HEK293T (cell line): ENCODE measurements around the gene CAMK1G.

Experiments
- CTCF ChIA-PET: fragments of 350-600 bp; formaldehyde crosslinking; extraction: SDS; loops from one replicate; lab custom pipeline; 2021; ENCODE audit warnings: antibody characterized with exemption, inconsistent platforms; lab: Yijun Ruan, JAX
- POLR2A ChIA-PET: fragments of 350-600 bp; formaldehyde crosslinking; extraction: SDS; loops from one replicate; lab custom pipeline; 2020; ENCODE audit warnings: antibody characterized with exemption, inconsistent platforms; lab: Yijun Ruan, JAX
- DNase-seq: peaks from one replicate; pipeline ENCODE4 v3.0.0; 2012; ENCODE audit warnings: mixed read lengths; ENCODE audit errors: extremely low spot score
- ARNT ChIP-seq: fragments of 450-650 bp; IDR thresholded peaks from 2 replicates; pipeline ENCODE4 v1.6.1; 2017; ENCODE audit warnings: mild to moderate bottlenecking
- BHLHE40 ChIP-seq: fragments of 450-650 bp; IDR thresholded peaks from 2 replicates; pipeline ENCODE4 v1.6.1; 2016; ENCODE audit warnings: mild to moderate bottlenecking, moderate library complexity, borderline replicate concordance
- CTBP1 ChIP-seq: fragments of 450-650 bp; IDR thresholded peaks from 2 replicates; pipeline ENCODE4 v1.6.1; 2016; ENCODE audit warnings: borderline replicate concordance
- ELF4 ChIP-seq: fragments of 450-650 bp; IDR thresholded peaks from 2 replicates; pipeline ENCODE4 v1.6.1; 2017; ENCODE audit warnings: antibody characterized with exemption
- FOXA1 ChIP-seq: fragments of 450-650 bp; IDR thresholded peaks from 2 replicates; pipeline ENCODE4 v1.6.1; 2016; ENCODE audit warnings: mild to moderate bottlenecking
- FOXK2 ChIP-seq: fragments of 450-650 bp; IDR thresholded peaks from 2 replicates; pipeline ENCODE4 v1.6.1; 2016; ENCODE audit warnings: mild to moderate bottlenecking
- FOXM1 ChIP-seq: fragments of 450-650 bp; IDR thresholded peaks from 2 replicates; pipeline ENCODE4 v1.6.1; 2017; ENCODE audit warnings: mild to moderate bottlenecking, borderline replicate concordance
- HDGF ChIP-seq: fragments of 450-650 bp; IDR thresholded peaks from 2 replicates; pipeline ENCODE4 v1.6.1; 2017; ENCODE audit warnings: antibody characterized with exemption, borderline replicate concordance
- L3MBTL2 ChIP-seq: fragments of 450-650 bp; conservative IDR thresholded peaks from 2 replicates; pipeline ENCODE4 v1.6.1; 2016; ENCODE audit warnings: mild to moderate bottlenecking
- LEF1 ChIP-seq: fragments of 450-650 bp; IDR thresholded peaks from 2 replicates; pipeline ENCODE4 v1.6.1; 2017; ENCODE audit warnings: mild to moderate bottlenecking, borderline replicate concordance
- NFRKB ChIP-seq: fragments of 450-650 bp; IDR thresholded peaks from 2 replicates; pipeline ENCODE4 v1.6.1; 2016; ENCODE audit warnings: mild to moderate bottlenecking, moderate library complexity
- PKNOX1 ChIP-seq: fragments of 450-650 bp; IDR thresholded peaks from 2 replicates; pipeline ENCODE4 v1.6.1; 2016
- SP1 ChIP-seq: fragments of 450-650 bp; IDR thresholded peaks from 2 replicates; pipeline ENCODE4 v1.6.1; 2017
- SUZ12 ChIP-seq: fragments of 450-650 bp; IDR thresholded peaks from 2 replicates; pipeline ENCODE4 v1.6.1; 2016; ENCODE audit warnings: mild to moderate bottlenecking
- TARDBP ChIP-seq: fragments of 450-650 bp; IDR thresholded peaks from 2 replicates; pipeline ENCODE4 v1.6.1; 2016
- ZNF384 ChIP-seq: fragments of 450-650 bp; IDR thresholded peaks from 2 replicates; pipeline ENCODE4 v1.6.1; 2016

CAMK1G gene

DNA sequence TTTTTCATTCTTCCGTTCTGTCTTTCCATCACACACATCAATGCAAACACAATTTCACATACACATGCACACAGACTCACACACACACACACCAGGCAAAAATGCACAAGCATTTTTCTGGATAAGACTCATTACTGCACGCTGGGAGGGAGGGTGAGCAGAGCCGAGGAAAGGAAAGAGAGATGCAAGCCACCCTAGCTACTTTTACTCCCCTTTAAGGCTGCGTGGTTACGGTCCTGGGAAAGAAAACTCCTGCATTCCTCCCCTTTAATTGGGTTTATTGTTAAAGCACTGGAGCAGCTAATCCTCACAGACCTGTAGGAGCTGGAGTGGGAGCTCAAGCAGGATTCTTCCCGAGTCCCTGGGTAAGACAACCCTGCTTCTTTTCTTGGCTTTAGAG lies at the start of gene CAMK1G:
Gene CAMK1G, plus strand, starts transcription at position 307 of the 400 bp plus-strand sequence. CDS start 11,270 bp downstream, outside the sequence.
- peak; percentile 61 for DNase-seq
- ChIA-PET POLR2A (interaction anchor here (1.4 kb wide), 1 partner anchor 44 kb away, joined by 3 read pairs; no protein-coding TSS in a partner anchor), CTCF (interaction anchor here (1.8 kb wide), 1 partner anchor 8 kb away, joined by 4 read pairs; no protein-coding TSS in a partner anchor)
- TF ChIP-seq SP1 (no peak), TARDBP (no peak), BHLHE40 (no peak), SUZ12 (no peak)

- no peak for TF ChIP-seq HDGF
- no peak for TF ChIP-seq FOXM1
- TF ChIP-seq NFRKB: no peak
- TF ChIP-seq BHLHE40: no peak
- ChIA-PET POLR2A (no interaction called here), CTCF (no interaction called here)
- no peak for DNase-seq
Observed at GRCh38 chr1:209534496-209535250, 48.8 kb upstream of the CAMK1G start.

- TF ChIP-seq BHLHE40: no peak
- TF ChIP-seq SUZ12: no peak
- TF ChIP-seq ELF4: no peak
- no peak for TF ChIP-seq FOXA1
- no peak for TF ChIP-seq PKNOX1
- TF ChIP-seq TARDBP: no peak
- no peak for TF ChIP-seq LEF1
- no peak for TF ChIP-seq ZNF384
- TF ChIP-seq ARNT: no peak
- no peak for TF ChIP-seq HDGF
- TF ChIP-seq CTBP1: no peak
- no peak for TF ChIP-seq FOXK2
- no peak for TF ChIP-seq FOXM1
- TF ChIP-seq NFRKB: no peak
- TF ChIP-seq SP1: no peak
- DNase-seq: no peak
- CTCF ChIA-PET: no interaction called here
- POLR2A ChIA-PET: no interaction called here
Observed at GRCh38 chr1:209536843-209537242, 46.7 kb upstream of the CAMK1G start.

DNA sequence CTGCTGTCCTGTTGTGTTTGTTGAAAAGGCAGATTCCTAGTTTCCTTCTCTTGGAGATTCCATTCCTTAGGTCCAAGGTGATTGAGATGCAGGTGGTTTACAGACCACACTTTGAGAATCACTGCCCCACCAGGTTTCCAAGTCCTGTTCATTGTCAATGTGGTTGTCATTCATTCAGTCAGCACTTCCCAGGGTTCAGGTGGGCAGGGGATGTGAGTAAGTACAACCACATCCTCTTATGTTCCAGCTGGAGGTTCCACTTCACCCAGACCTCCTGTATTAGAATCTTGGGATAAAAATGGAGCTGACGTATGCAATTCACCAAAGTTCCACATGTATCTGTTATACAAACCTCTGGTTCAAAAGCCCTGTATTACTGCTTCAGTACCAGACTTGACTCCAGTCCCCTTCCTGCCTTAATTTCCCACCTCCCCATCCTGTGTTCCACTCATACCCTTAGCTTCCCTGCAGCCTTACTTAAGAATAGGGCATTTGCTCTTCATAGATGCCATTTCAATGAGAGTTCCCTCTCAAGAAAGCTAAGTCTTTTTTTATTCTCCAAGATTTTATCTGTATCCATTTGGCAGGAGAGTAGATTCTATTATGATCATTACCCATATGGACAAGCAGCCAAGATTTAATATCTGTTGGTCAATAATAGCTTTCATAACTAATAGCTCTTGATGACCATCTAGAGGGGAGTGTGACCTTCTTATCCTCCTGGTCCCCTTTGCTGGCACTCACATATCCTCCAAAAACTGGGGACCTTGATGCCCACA lies 46.0 kb upstream of the CAMK1G start:
- TF ChIP-seq NFRKB (no peak), ZNF384 (no peak), SP1 (no peak), L3MBTL2 (no peak)
- DNase-seq: no peak
- ChIA-PET POLR2A (no interaction called here), CTCF (interaction anchor here (0.6 kb wide), 1 partner anchor 12 kb away, joined by 3 read pairs; no protein-coding TSS in a partner anchor)

DNA sequence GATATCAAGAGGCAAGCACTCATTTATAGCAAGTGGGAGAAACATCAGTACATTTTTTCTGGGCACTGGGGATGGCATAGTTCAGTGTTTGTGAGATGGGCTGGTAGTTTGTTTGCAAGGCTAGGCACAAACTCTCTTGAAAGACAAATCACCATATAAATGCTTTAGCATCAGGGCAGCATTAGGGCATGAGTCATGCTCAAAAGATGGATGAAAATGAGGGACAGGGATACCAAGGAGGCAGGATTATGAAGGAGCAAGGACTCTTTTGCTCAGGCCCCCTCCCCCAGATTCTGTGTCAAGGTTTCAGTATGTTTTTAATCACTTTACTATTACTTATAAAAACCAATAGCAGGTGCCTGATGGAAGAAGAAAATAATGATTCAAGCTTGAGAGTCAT lies 43.9 kb upstream of the CAMK1G start:
- DNase-seq: no peak
- CTCF ChIA-PET: no interaction called here
- POLR2A ChIA-PET: no interaction called here
- TF ChIP-seq L3MBTL2 (no peak), FOXM1 (no peak), SUZ12 (no peak), PKNOX1 (no peak), TARDBP (no peak), BHLHE40 (no peak), LEF1 (no peak), FOXA1 (no peak)

DNA sequence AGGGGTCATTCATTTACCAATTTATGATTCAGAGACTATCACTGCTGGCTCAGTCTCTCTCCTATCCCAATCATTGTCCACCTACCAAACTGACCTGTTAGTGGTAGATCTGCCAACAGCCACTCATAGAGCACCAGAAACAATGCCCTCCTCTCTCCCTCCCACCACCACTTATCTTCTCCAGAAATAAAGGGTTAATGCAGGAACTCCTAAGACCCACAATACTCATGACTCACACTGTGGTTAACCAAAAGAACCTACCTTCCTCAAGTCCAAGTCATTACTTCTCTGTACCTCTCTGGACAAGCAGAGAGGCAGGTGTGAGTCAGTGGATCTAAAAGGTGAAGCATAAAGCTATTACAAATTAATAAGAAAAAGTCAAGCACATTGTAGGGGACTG lies 40.9 kb upstream of the CAMK1G start:
- POLR2A ChIA-PET: no interaction called here
- CTCF ChIA-PET: no interaction called here
- no peak for DNase-seq
- TF ChIP-seq ZNF384: no peak
- no peak for TF ChIP-seq FOXM1
- TF ChIP-seq ARNT: no peak
- TF ChIP-seq ELF4: no peak
- no peak for TF ChIP-seq HDGF
- no peak for TF ChIP-seq SUZ12
- TF ChIP-seq L3MBTL2: no peak
- TF ChIP-seq BHLHE40: no peak
- no peak for TF ChIP-seq PKNOX1
- no peak for TF ChIP-seq NFRKB
- TF ChIP-seq FOXK2: no peak
- no peak for TF ChIP-seq LEF1
- TF ChIP-seq FOXA1: no peak
- TF ChIP-seq TARDBP: no peak
- no peak for TF ChIP-seq CTBP1
- no peak for TF ChIP-seq SP1

DNA sequence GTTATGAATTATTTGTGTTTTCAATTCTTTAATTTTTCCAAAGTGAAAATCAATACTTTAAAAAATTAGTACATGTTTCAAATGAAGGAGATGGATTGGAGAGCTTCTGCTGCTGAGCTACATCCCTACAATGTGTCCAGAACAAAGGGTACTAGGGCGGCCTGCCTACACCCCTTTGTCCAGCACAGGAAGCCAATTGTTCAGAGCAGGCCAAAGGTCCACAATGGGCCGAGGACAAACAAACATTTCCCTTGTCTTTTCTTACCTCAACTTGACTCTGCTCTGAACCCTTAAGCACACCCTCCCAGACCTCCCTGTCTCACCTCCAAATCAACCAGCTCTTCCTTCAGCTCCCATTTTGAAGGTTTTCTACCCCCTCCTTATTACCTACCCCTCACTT lies 39.4 kb upstream of the CAMK1G start:
- POLR2A ChIA-PET: no interaction called here
- CTCF ChIA-PET: no interaction called here
- TF ChIP-seq NFRKB: no peak
- TF ChIP-seq LEF1: no peak
- TF ChIP-seq SP1: no peak
- TF ChIP-seq L3MBTL2: no peak
- no peak for TF ChIP-seq FOXK2
- TF ChIP-seq CTBP1: no peak
- TF ChIP-seq FOXA1: no peak
- no peak for TF ChIP-seq ZNF384
- TF ChIP-seq BHLHE40: no peak
- no peak for DNase-seq
